Liver (tissue), 3 donors: ENCODE results near the gene OSBPL1A.

Experiments
- CTCF ChIP-seq: fragments of 150-350 bp; IDR thresholded peaks from 2 replicates; pipeline ENCODE4 v1.5.1; 2017; ENCODE audit warnings: improper control_type of control experiment, low read depth, low read length; ENCODE audit not compliant: missing input control
- FOXA2 ChIP-seq: IDR thresholded peaks from 2 replicates; pipeline ENCODE4 v1.6.1; 2016; ENCODE audit warnings: antibody characterized with exemption
- GABPA ChIP-seq, 2 donors: IDR thresholded peaks in 1 of 2; conservative IDR thresholded peaks in 1 of 2; 2 replicates each; pipeline ENCODE4 v1.6.1; 2016; ENCODE audit warnings: antibody characterized with exemption in 2 of 2, mild to moderate bottlenecking in 1 of 2, moderate library complexity in 1 of 2
- HNF4A ChIP-seq, 2 donors: conservative IDR thresholded peaks; 2 replicates each; pipeline ENCODE4 v1.6.1; 2016; ENCODE audit warnings: antibody characterized with exemption in 2 of 2, mild to moderate bottlenecking in 2 of 2
- HNF4G ChIP-seq: IDR thresholded peaks from 2 replicates; pipeline ENCODE4 v1.6.1; 2016; ENCODE audit warnings: antibody characterized with exemption
- JUND ChIP-seq, 2 donors: IDR thresholded peaks; 2 replicates each; pipeline ENCODE4 v1.6.1; 2016; ENCODE audit warnings: antibody characterized with exemption in 2 of 2
- MAX ChIP-seq: IDR thresholded peaks from 2 replicates; pipeline ENCODE4 v1.6.1; 2016; ENCODE audit warnings: antibody characterized with exemption
- NR2F2 ChIP-seq: IDR thresholded peaks from 2 replicates; pipeline ENCODE4 v1.6.1; 2016; ENCODE audit warnings: antibody characterized with exemption
- SP1 ChIP-seq: IDR thresholded peaks from 2 replicates; pipeline ENCODE4 v1.6.1; 2018; ENCODE audit warnings: antibody characterized with exemption, mild to moderate bottlenecking
- YY1 ChIP-seq: IDR thresholded peaks from 2 replicates; pipeline ENCODE4 v1.6.1; 2016; ENCODE audit warnings: antibody characterized with exemption, mild to moderate bottlenecking
- TF ChIP-seq, protein P1 (sequence below): IDR thresholded peaks from 2 replicates; pipeline ENCODE4 v1.6.1; 2016; ENCODE audit warnings: antibody characterized with exemption
- TF ChIP-seq, protein P2 (sequence below): IDR thresholded peaks from 2 replicates; pipeline ENCODE4 v1.6.1; 2016; ENCODE audit warnings: antibody characterized with exemption, mild to moderate bottlenecking
- TF ChIP-seq, protein P3 (sequence below): IDR thresholded peaks from 2 replicates; pipeline ENCODE4 v1.6.1; 2016; ENCODE audit warnings: antibody characterized with exemption
- donor health status: healthy.
- donor health status: healthy.

DNA sequence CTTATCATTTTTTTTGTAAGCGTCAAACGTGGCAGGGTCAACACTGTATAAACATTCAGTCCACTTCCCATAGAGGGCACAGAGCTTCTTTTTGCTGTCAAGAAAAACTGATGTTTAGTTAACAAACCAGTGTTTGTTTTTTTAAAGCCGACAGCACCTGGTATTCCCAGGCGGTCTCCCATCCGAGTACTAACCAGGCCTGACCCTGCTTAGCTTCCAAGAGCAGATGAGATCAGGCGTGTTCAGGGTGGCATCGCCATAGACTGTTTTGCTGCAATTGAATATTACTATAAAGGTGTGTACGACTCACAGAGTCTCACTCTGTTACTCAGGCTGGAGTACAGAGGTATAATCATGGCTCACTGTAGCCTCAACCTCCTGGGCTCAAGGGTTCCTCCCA lies 227.3 kb downstream of the OSBPL1A start:
- TF ChIP-seq CTCF (no peak), YY1 (no peak), GABPA (IDR thresholded peaks at IDR 0.05 in 1 of 2, conservative IDR thresholded peaks at IDR 0.05 in 1 of 2) (no peak), FOXA2 (no peak), HNF4G (no peak), MAX (no peak), NR2F2 (no peak), JUND (IDR thresholded peaks at IDR 0.05) (no peak), SP1 (no peak), HNF4A (conservative IDR thresholded peaks at IDR 0.05) (no peak)
- TF ChIP-seq, protein P1, sequence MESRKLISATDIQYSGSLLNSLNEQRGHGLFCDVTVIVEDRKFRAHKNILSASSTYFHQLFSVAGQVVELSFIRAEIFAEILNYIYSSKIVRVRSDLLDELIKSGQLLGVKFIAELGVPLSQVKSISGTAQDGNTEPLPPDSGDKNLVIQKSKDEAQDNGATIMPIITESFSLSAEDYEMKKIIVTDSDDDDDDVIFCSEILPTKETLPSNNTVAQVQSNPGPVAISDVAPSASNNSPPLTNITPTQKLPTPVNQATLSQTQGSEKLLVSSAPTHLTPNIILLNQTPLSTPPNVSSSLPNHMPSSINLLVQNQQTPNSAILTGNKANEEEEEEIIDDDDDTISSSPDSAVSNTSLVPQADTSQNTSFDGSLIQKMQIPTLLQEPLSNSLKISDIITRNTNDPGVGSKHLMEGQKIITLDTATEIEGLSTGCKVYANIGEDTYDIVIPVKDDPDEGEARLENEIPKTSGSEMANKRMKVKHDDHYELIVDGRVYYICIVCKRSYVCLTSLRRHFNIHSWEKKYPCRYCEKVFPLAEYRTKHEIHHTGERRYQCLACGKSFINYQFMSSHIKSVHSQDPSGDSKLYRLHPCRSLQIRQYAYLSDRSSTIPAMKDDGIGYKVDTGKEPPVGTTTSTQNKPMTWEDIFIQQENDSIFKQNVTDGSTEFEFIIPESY = no peak
- TF ChIP-seq, protein P2, sequence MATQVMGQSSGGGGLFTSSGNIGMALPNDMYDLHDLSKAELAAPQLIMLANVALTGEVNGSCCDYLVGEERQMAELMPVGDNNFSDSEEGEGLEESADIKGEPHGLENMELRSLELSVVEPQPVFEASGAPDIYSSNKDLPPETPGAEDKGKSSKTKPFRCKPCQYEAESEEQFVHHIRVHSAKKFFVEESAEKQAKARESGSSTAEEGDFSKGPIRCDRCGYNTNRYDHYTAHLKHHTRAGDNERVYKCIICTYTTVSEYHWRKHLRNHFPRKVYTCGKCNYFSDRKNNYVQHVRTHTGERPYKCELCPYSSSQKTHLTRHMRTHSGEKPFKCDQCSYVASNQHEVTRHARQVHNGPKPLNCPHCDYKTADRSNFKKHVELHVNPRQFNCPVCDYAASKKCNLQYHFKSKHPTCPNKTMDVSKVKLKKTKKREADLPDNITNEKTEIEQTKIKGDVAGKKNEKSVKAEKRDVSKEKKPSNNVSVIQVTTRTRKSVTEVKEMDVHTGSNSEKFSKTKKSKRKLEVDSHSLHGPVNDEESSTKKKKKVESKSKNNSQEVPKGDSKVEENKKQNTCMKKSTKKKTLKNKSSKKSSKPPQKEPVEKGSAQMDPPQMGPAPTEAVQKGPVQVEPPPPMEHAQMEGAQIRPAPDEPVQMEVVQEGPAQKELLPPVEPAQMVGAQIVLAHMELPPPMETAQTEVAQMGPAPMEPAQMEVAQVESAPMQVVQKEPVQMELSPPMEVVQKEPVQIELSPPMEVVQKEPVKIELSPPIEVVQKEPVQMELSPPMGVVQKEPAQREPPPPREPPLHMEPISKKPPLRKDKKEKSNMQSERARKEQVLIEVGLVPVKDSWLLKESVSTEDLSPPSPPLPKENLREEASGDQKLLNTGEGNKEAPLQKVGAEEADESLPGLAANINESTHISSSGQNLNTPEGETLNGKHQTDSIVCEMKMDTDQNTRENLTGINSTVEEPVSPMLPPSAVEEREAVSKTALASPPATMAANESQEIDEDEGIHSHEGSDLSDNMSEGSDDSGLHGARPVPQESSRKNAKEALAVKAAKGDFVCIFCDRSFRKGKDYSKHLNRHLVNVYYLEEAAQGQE = no peak
- TF ChIP-seq, protein P3, sequence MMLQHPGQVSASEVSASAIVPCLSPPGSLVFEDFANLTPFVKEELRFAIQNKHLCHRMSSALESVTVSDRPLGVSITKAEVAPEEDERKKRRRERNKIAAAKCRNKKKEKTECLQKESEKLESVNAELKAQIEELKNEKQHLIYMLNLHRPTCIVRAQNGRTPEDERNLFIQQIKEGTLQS = no peak
